ENCODE results near the gene SDHA.

DNA sequence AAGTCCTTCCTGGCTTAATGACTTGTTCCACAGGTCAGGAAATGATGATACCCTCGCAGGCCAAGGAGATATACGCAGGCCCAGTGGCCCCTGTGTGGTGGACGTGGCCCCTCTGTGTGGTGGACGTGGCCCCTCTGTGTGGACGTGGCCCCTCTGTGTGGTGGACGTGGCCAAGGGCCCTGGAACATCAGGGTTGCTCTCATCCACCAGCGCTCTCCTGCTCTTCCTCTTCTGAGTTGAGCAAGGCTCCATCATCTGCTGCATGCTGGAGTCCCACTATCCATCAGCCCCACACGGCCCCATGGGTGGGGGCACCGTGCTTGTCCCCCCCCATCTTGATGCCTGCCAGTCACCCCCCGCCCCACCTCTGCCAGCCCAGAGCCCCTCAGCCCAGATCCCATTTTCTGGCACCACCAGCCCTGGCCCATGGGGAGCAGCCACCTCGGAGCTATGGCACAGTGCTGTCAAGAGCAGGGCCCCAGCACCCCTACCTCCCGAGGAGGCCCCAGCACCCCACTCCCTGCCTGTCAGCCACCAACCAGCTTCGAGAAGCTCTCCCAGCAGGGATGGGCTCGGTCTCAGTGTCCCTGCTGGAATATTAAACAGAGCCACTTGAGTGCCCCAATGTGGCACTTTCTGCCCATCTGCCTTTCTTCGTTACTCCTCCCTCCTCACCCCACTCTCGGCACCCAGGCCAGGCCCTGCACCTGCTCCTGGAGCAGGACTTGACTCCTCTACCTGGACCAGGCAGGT lies 18.7 kb upstream of the SDHA start:
- no peak for TF ChIP-seq YY1 (tag by site-specific recombination; IDR thresholded peaks at IDR 0.05)
- TF ChIP-seq, protein P1, sequence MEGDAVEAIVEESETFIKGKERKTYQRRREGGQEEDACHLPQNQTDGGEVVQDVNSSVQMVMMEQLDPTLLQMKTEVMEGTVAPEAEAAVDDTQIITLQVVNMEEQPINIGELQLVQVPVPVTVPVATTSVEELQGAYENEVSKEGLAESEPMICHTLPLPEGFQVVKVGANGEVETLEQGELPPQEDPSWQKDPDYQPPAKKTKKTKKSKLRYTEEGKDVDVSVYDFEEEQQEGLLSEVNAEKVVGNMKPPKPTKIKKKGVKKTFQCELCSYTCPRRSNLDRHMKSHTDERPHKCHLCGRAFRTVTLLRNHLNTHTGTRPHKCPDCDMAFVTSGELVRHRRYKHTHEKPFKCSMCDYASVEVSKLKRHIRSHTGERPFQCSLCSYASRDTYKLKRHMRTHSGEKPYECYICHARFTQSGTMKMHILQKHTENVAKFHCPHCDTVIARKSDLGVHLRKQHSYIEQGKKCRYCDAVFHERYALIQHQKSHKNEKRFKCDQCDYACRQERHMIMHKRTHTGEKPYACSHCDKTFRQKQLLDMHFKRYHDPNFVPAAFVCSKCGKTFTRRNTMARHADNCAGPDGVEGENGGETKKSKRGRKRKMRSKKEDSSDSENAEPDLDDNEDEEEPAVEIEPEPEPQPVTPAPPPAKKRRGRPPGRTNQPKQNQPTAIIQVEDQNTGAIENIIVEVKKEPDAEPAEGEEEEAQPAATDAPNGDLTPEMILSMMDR (tag by site-specific recombination; IDR thresholded peaks at IDR 0.05), result no peak
- TF ChIP-seq, protein P2, sequence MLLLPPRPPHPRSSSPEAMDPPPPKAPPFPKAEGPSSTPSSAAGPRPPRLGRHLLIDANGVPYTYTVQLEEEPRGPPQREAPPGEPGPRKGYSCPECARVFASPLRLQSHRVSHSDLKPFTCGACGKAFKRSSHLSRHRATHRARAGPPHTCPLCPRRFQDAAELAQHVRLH (tag by site-specific recombination; IDR thresholded peaks at IDR 0.05), result no peak
- TF ChIP-seq ZSCAN16 (tag by site-specific recombination; IDR thresholded peaks at IDR 0.05), result no peak
- TF ChIP-seq ZNF112 (tag by site-specific recombination; IDR thresholded peaks at IDR 0.05), result no peak
- TF ChIP-seq ZFP41 (tag by site-specific recombination; IDR thresholded peaks at IDR 0.05; ENCODE audit: borderline replicate concordance), result no peak
- TF ChIP-seq, protein P3, sequence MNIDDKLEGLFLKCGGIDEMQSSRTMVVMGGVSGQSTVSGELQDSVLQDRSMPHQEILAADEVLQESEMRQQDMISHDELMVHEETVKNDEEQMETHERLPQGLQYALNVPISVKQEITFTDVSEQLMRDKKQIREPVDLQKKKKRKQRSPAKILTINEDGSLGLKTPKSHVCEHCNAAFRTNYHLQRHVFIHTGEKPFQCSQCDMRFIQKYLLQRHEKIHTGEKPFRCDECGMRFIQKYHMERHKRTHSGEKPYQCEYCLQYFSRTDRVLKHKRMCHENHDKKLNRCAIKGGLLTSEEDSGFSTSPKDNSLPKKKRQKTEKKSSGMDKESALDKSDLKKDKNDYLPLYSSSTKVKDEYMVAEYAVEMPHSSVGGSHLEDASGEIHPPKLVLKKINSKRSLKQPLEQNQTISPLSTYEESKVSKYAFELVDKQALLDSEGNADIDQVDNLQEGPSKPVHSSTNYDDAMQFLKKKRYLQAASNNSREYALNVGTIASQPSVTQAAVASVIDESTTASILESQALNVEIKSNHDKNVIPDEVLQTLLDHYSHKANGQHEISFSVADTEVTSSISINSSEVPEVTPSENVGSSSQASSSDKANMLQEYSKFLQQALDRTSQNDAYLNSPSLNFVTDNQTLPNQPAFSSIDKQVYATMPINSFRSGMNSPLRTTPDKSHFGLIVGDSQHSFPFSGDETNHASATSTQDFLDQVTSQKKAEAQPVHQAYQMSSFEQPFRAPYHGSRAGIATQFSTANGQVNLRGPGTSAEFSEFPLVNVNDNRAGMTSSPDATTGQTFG (tag by site-specific recombination; IDR thresholded peaks at IDR 0.05; ENCODE audit: borderline replicate concordance), result no peak
- no peak for TF ChIP-seq SP2 (tag by site-specific recombination; IDR thresholded peaks at IDR 0.05)
- no peak for TF ChIP-seq KLF10 (tag by site-specific recombination; IDR thresholded peaks at IDR 0.05)
